DOHH2 (cell line): Measurements from ENCODE around the gene COMMD7.

ENCODE experiments used
- H3F3A ChIP-seq: fragments of 200-600 bp; sonication (generic), shearing (Covaris generic); 2 replicates; pipeline ENCODE4 v1.6.0; 2016; ENCODE audit warnings: antibody characterized with exemption, mild to moderate bottlenecking; ENCODE audit not compliant: control insufficient read depth, insufficient read depth
- H3K27ac ChIP-seq: fragments of 200-600 bp; sonication (generic); 2 replicates; pipeline ENCODE4 v1.5.1; 2014; ENCODE audit warnings: low read depth, mild to moderate bottlenecking, low read length, moderate library complexity
- H3K27me3 ChIP-seq: fragments of 200-600 bp; sonication (generic); 2 replicates; pipeline ENCODE4 v1.6.1; 2014; ENCODE audit warnings: mild to moderate bottlenecking, low read length, mixed read lengths; ENCODE audit not compliant: control insufficient read depth
- H3K36me3 ChIP-seq: fragments of 200-600 bp; sonication (generic); 2 replicates; pipeline ENCODE4 v1.6.1; 2014; ENCODE audit warnings: mild to moderate bottlenecking, low read length, moderate library complexity, mixed read lengths; ENCODE audit not compliant: control insufficient read depth
- H3K4me1 ChIP-seq: fragments of 200-600 bp; sonication (generic); 2 replicates; pipeline ENCODE4 v1.6.1; 2014; ENCODE audit warnings: mild to moderate bottlenecking, low read length, mixed read lengths; ENCODE audit not compliant: control insufficient read depth
- H3K4me2 ChIP-seq: fragments of 200-600 bp; sonication (generic); 2 replicates; pipeline ENCODE4 v1.6.0; 2014; ENCODE audit warnings: mild to moderate bottlenecking, low read length, moderate library complexity
- H3K4me3 ChIP-seq: fragments of 200-600 bp; sonication (generic); 2 replicates; pipeline ENCODE4 v1.5.1; 2014; ENCODE audit warnings: mild to moderate bottlenecking, low read length, mixed read lengths
- H3K79me2 ChIP-seq: fragments of 200-600 bp; sonication (generic); 2 replicates; pipeline ENCODE4 v1.6.1; 2014; ENCODE audit warnings: mild to moderate bottlenecking, low read length, mixed read lengths; ENCODE audit not compliant: control insufficient read depth
- H3K9me2 ChIP-seq: fragments of 200-600 bp; sonication (generic); replicated peaks from 2 replicates; pipeline ENCODE4 v1.6.1; 2014; ENCODE audit warnings: mild to moderate bottlenecking, low read length, mixed read lengths; ENCODE audit not compliant: control insufficient read depth
- H3K9me3 ChIP-seq: fragments of 200-600 bp; sonication (generic); 2 replicates; pipeline ENCODE4 v1.6.1; 2014; ENCODE audit warnings: antibody characterized with exemption, low read length, mixed read lengths; ENCODE audit not compliant: control insufficient read depth, insufficient read depth
- H4K20me1 ChIP-seq: fragments of 200-600 bp; sonication (generic); 2 replicates; pipeline ENCODE4 v1.6.0; 2014; ENCODE audit warnings: low read depth, mild to moderate bottlenecking, antibody characterized with exemption, low read length, moderate library complexity; ENCODE audit not compliant: control insufficient read depth, insufficient read depth
- EZH2phosphoT487 ChIP-seq: fragments of 200-600 bp; sonication (generic); IDR thresholded peaks from 2 replicates; pipeline ENCODE4 v1.6.1; 2017; ENCODE audit warnings: borderline replicate concordance, mild to moderate bottlenecking, antibody characterized with exemption, low read length, moderate library complexity, mixed read lengths
- TF ChIP-seq, protein P1 (sequence below): fragments of 200-600 bp; sonication (generic); IDR thresholded peaks from one replicate; pipeline ENCODE4 v1.5.1; 2014; ENCODE audit warnings: antibody characterized with exemption, mild to moderate bottlenecking, low read depth, low read length; ENCODE audit not compliant: poor library complexity, severe bottlenecking

Gene COMMD7

DNA sequence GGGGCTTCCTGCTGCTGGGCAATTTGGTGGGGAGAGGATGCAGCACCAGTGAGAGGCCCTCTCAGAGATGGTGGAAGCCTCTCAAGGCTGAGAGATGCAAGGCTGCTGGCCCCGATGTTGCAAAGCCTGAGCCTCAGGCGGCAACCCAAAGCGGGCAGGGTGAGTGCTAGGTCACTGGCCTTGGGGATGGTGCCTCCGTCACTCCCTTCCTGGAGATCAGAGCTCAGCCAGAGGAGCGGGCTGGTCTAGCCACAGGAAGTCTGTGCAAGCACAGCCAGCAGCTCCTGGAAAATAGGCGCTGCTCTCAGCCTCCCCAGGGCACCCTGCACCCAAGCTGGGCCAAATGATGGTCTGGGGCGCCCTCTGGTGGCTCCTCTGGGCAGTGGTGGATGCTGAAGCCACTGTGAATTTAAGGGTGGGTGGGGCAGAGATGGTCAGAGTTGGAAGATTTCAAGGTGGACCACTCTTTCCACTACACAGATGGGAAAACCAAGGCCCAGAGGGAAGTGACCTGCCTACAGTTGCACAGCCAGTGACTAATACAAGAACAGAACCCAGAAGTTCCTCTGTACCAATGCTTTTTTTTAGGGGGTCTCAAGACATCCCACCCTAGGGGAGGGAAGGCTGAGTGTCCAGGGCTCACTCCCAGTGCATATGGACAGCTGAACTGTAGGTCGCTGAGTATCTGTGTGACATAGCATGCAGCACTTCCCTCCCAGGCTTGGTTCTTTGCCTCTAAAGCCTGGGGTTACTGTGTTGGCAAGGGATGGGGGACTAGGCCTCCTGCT, 90.3 kb downstream of the COMMD7 start:
- Histone ChIP-seq H3K4me1 (peaks cover 5% of the 10 kb centered on the region), H3K79me2 (no peaks in the 10 kb centered on the region), H3K9me2 (no peaks in the 10 kb centered on the region), H3K4me2 (no peak overlapping the region), H3K27ac (no peak overlapping the region), H3K36me3 (no peaks in the 10 kb centered on the region), H3K27me3 (no peaks in the 10 kb centered on the region), H3K9me3 (no peaks in the 10 kb centered on the region), H3K4me3 (no peak overlapping the region), H3F3A (no peaks in the 10 kb centered on the region), H4K20me1 (no peaks in the 10 kb centered on the region)
- TF ChIP-seq, protein P1, sequence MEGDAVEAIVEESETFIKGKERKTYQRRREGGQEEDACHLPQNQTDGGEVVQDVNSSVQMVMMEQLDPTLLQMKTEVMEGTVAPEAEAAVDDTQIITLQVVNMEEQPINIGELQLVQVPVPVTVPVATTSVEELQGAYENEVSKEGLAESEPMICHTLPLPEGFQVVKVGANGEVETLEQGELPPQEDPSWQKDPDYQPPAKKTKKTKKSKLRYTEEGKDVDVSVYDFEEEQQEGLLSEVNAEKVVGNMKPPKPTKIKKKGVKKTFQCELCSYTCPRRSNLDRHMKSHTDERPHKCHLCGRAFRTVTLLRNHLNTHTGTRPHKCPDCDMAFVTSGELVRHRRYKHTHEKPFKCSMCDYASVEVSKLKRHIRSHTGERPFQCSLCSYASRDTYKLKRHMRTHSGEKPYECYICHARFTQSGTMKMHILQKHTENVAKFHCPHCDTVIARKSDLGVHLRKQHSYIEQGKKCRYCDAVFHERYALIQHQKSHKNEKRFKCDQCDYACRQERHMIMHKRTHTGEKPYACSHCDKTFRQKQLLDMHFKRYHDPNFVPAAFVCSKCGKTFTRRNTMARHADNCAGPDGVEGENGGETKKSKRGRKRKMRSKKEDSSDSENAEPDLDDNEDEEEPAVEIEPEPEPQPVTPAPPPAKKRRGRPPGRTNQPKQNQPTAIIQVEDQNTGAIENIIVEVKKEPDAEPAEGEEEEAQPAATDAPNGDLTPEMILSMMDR = peak; percentile 92
- TF ChIP-seq EZH2phosphoT487 = no peak
